Sciatic nerve (tissue), 2 donors: ENCODE results near the gene CNST. TPM values are rescaled to one million over a fixed set of nuclear protein-coding genes. Genes with fewer than 3 reads are reported as not detected.
A peak's percentile ranks its signal among the peaks of the same experiment; 100 is the strongest.
"Not testable (repeated sequence)": the region's sequence is repeated elsewhere in the genome, so short reads cannot be mapped to it uniquely, and the experiment has no call there.

Experiments
- ATAC-seq: fragments of 200-7000 bp; cut with Tn5 transposase; one replicate; pipeline ENCODE4 v1.9.1; 2020; ENCODE audit warnings: mild to moderate bottlenecking, moderate library complexity
- DNase-seq: peaks from one replicate; pipeline ENCODE4 v3.0.0-alpha.2; 2020; ENCODE audit warnings: low spot score
- intact Hi-C: fragments of 100-400 bp; cut with DNase I; formaldehyde crosslinking; loops from one replicate; pipeline ENCODE4 v1.14.2; 2022
- total RNA-seq: library from RNA; stranded (reverse); fragmentation: NEBNext Ultra II Directional; extraction: Animal tissue kit (Norgen Biotek cat#: 25700); gene quantifications from one replicate; pipeline ENCODE4 v1.2.1, GENCODE V29; 2021
- donor health status: DM: no; HTN: no; CAD: no.
- donor health status: DM: no; HTN: no; CAD: no.

The CNST gene
- total RNA-seq, 1 donor from 2014 or later = 23.4 TPM

GRCh38 chr1:246689409-246690008, 123.3 kb downstream of the CNST start:
- ATAC-seq (peak; percentile 92), DNase-seq (peak; percentile 72)
- intact Hi-C loops = loop anchor here (10.0 kb wide), 1 partner anchor 185 kb away; the partner anchor contains the start of gene SMYD3

GRCh38 chr1:246690100-246690499, 123.8 kb downstream of the CNST start:
- no peak for DNase-seq
- intact Hi-C loops = loop anchor here (10.0 kb wide), 1 partner anchor 185 kb away; the partner anchor contains the start of gene SMYD3
- no peak for ATAC-seq

- intact Hi-C loops = loop anchor here (10.0 kb wide), 1 partner anchor 187 kb away; the partner anchor contains the start of gene SMYD3
- peak; percentile 59 for ATAC-seq
- DNase-seq = no peak
Observed at GRCh38 chr1:246691622-246692495, 125.6 kb downstream of the CNST start.

GRCh38 chr1:246694213-246694895, 128.1 kb downstream of the CNST start:
- not testable (repeated sequence) for DNase-seq, ATAC-seq
- intact Hi-C loops = loop anchor here (10.0 kb wide), 1 partner anchor 190 kb away; the partner anchor contains the start of gene SMYD3

- intact Hi-C loops = loop anchor here (10.0 kb wide), 1 partner anchor 190 kb away; the partner anchor contains the start of gene SMYD3
- DNase-seq = no peak
- ATAC-seq = no peak
Observed at GRCh38 chr1:246695136-246695535, 128.9 kb downstream of the CNST start.

- no peak for ATAC-seq
- intact Hi-C loops = loop anchor here (10.0 kb wide), 1 partner anchor 191 kb away; the partner anchor contains the start of gene SMYD3
- DNase-seq = no peak
Observed at GRCh38 chr1:246695666-246696065, 129.4 kb downstream of the CNST start.

GRCh38 chr1:246698466-246699094, 132.3 kb downstream of the CNST start:
- ATAC-seq = no peak
- intact Hi-C loops = loop anchor here (10.0 kb wide), 1 partner anchor 194 kb away; the partner anchor contains the start of gene SMYD3
- no peak for DNase-seq

GRCh38 chr1:246699095-246699735, 133.0 kb downstream of the CNST start:
- DNase-seq (peak; percentile 92), ATAC-seq (peak; percentile 92)
- intact Hi-C loops = loop anchor here (10.0 kb wide), 1 partner anchor 194 kb away; the partner anchor contains the start of gene SMYD3

- no peak for DNase-seq
- no peak for ATAC-seq
- intact Hi-C loops = no loop called here
Observed at GRCh38 chr1:246703581-246703980, 137.3 kb downstream of the CNST start.

GRCh38 chr1:246705368-246705767, 139.1 kb downstream of the CNST start:
- DNase-seq (no peak), ATAC-seq (no peak)
- intact Hi-C loops = no loop called here

- ATAC-seq (no peak), DNase-seq (no peak)
- intact Hi-C loops = no loop called here
Observed at GRCh38 chr1:246708166-246708565, 141.9 kb downstream of the CNST start.

GRCh38 chr1:246709196-246709595, 142.9 kb downstream of the CNST start:
- intact Hi-C loops = no loop called here
- ATAC-seq = no peak
- no peak for DNase-seq

- intact Hi-C loops = no loop called here
- DNase-seq = no peak
- ATAC-seq = no peak
Observed at GRCh38 chr1:246709835-246710234, 143.6 kb downstream of the CNST start.

- ATAC-seq (no peak), DNase-seq (no peak)
- intact Hi-C loops = no loop called here
Observed at GRCh38 chr1:246711548-246712003, 145.3 kb downstream of the CNST start.

GRCh38 chr1:246712428-246712827, 146.2 kb downstream of the CNST start:
- intact Hi-C loops = not testable (repeated sequence)

More at GRCh38 chr1:246712428-246712827, 146.2 kb downstream of the CNST start:
- ATAC-seq, DNase-seq: not testable (repeated sequence)
